GM19328 (cell line): ENCODE data around the gene MSI1.

Source experiments
- ATAC-seq: cut with Tn5 transposase; IDR thresholded peaks from one replicate; pipeline ENCODE4 v1.9.1; 2021; ENCODE audit warnings: mild to moderate bottlenecking, moderate library complexity; ENCODE audit not compliant: unreplicated experiment

Gene MSI1

DNA sequence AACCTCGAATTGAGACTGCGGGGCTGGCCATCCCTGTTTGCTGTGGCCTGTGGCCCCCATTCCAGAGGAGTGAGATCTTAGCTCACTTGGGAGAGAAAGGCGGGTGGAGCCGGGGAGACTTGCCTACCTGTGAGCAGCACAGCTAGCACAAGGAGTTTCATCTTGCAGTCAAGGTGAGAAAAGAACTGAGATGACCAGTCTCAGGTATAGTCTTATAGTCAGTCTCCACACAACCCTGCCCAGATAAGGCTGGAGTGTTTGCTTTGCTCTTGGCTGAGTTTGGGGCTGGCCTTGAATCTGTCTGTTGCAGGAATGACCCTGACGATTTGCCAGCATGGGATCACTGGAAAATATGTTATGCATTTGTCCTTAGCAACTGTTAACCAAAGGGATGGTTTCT is 41.4 kb downstream of the MSI1 start, which contains the start of gene PLA2G1B:
Gene PLA2G1B (minus strand): TSS at position 187 of the 400 bp plus-strand sequence. CDS start 26 bp downstream, at position 161.
- no peak for ATAC-seq

DNA sequence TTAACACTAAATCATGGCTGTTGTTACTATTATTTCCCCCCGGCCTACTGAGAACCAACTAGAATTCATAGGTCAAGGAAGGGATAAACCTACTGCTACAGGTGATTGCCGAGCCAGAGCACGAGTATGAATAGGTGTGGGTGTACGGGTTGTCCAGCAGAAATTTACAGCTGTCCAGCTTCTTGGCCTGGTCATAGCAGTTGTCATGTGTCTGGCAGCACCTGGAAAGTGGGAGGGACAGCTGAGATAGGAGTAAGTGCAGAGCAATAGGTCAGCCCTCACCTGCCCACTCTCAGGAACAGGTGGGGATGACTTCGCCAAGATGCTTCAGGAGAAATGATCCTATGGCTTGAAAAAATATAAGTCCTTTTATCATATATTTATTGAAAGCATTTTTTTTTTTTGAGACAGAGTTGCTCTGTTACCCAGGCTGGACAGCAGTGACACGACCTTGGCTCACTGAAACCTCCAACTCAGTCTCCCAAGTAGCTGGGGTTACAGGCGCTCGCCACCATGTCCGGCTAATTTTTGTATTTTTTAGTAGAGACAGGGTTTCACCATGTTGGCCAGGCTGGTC is 44.0 kb downstream of the MSI1 start:
- ATAC-seq: no peak

DNA sequence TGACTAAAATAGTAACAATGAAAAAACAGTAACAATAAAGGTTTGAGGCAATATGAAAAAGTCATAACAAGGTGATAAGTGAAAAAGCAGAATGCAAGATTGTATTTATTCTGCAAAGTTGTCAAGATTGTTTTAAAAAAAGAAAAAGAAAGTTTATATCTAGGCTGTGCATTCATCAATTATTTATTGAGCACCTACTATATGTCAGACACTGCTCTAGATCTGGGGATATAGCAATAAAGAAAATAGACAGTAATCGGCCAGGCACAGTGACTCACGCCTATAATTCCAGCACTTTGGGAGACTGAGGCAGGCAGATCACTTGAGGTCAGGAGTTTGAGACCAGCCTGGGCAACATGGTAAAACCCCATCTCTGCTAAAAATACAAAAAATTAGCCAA is 45.2 kb downstream of the MSI1 start:
- no peak for ATAC-seq

DNA sequence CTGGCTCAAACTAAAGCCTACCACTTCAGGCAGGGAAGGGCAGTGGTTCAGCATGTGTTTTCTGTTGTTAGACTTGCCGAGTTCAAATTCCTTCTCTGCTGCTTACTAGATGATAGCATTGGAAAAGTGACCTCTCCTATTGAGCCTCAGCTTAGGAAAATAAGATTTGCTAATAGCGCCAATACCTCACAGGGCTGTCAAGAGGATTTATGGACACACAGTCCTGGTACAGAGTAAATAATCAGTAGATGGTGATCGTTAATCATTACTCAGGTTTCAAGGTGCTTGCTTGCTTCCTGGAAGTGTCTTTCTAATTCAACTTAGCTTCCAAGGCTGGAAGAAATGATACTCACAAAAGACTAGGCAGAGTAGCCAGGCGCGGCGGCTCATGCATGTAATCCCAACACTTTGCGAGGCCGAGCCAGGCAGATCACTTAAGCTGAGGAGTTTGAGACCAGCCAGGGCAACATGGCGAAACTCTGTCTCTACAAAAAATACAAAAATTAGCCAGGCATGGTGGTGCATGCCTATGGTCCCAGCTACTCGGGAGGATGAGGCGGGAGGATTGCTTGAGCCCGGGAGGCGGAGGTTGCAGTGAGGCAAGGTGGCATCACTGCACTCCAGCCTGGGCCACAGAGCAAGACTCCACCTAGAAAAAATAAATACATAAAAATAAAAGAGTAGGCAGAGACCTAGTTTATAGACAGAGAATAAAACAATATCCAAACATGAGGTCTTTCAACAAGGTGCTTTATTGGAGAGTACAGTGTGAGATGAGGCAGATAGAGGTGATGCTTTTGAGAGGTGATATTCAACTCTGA is 47.4 kb downstream of the MSI1 start:
- ATAC-seq: no peak

DNA sequence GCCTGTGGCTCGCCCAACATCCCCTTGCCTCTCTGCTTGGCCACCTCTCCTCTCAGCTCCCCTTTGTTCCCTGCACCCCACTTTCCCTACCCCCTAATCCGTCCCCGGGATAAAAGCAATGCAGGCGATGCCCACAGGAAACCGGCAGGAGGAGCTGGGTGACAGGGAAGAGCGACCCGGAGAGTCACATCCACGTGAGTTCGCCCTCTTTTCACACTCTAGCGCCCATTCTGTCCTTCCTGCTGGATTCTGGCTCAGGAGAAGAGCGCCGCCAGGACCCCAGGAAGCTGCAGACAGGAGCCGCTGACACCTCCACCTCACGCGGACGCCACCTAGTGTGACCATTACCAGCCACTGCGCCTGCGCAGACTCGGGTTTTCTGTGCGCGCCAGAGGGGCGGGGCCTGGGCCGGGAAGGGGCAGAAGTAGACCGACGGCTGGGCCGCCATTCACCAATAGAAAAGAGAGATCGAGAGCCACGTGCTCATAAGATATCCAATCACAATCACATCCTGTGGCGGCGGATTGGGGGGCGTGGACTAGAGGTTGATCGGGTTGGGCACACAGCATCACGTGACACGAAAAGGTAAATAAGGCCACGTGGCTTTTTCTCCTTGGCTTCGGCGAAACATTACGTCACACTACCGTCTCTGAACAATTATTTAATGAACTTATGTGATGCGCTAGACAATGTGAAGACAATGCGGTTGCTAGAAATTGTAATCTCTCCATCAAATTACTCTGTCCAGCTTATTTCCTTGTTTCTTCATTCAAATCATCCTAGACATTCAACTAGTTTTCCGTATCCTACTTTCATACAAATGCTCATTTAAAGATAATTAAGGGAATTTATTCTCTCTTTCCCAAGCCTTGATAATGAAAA is 51.5 kb downstream of the MSI1 start:
- peak; percentile 100 for ATAC-seq

DNA sequence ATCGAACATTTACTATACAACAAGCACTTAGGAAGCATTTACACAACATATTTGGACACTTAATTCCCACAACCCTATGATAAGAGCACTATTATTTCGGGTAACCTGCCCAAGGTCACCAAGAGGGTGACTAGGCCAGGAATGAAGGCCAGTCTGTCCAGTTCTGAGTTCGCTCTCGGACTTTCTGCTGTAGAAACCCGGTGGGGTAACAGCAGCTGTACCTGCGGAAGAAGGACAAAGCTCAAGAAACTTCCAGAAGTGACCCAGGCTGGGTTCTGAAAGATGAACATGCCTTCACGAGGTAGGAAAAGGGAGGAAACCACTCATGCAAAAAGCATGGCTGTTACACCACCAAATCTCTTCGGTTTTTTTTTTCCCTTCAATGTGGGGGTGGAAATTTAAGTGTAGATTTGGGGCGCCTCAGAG is 52.2 kb downstream of the MSI1 start:
- ATAC-seq: no peak

DNA sequence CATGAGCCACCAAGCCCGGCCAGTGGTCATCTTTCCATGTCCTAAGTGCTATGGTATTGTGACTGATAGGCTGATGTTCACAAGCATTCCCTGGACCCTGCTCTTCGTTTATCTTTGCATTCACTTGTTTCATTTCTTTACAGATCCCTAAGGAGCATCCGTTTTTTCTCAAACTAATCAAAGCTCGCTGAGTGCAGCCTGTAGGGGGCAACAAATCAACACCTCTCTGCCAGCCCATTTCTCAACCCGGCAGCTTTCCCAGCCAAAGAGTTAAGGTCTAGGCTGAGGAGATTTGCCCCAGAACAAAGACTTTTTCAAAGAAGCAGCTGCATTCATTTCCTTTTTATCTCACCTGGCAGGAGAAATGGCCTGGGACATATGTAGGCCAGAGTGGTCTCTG is 54.7 kb downstream of the MSI1 start:
- ATAC-seq: no peak

DNA sequence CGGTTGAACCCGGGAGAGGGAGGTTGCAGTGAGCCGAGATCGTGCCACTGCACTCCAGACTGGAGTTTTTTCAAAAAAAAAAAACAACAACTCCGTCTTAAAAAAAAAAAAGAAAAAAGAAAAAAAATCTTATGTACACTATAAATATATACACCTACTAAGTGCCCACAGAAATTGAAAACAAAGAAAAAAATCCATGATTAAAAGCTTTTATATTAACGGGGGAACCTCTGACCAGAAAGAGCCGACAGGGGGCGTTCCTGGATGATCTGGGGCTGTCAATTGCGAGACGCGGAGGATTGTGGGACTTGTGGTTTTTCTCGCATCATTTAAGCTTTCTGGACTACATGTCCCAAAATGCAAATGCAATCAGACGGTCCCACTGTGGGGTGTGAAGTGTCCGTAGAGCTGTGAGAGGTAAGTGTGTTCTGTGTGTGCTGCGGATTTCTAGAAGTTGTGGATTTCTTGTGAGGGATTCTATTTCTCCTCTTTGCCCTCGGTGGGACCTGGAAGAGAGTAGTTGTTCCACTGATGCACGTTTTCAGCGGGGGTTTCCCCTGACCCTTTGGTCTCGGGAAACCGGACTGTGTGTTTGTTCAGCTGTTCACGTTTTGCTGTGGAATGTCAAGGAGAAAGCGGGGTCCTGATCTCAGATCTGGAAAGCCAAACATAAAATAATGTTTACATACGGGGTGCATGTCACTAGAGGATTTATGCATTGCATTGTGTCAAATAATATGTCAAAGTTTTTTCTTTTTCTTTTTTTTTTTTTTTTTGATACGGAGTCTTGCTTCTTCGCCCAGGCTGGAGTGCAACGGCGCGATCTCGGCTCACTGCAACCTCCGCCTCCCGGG is 66.8 kb downstream of the MSI1 start, which contains the start of gene SIRT4:
Gene SIRT4 (plus strand): TSS at position 360 of the 854 bp plus-strand sequence. CDS start 1,241 bp downstream, outside the sequence.
- ATAC-seq: peak; percentile 97

DNA sequence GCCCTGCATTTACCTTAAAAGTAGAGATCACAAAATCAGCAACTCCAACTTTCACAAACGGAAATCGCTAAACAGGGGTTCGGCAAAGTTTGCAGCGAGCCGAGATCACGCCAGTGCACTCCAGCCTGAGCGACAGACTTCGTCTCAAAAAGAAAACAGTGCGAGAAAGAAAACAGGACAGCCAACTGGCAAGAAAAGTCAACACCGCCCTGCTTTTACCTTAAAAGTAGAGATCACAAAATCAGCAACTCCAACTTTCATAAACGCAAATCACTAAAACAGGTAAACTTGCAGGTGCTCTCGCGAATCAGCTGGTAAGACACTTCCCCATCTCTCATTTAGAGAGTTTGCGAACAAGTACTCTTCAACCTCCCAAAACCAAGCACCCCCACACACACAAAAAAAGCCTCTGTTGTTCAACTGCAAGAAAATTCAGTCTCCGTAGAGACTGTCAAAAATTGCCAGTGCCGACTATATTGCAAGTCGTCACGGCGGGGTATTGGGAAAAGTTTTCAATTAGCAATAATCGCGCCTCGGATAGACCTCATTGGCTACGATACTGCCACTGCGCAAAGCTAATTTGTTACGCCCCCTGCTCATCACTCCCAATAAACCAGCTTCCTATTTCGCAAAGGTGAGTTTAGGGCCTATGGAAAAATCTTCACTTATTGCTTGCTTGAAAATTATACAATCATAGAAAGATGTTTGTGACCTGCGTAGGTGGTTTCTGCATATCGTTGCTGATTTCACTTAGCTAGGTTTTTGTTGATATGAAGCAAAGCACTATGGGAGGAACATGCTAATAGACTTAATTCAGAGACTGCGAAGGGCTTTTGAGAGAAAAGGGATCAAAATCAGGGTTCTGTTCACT is 76.1 kb downstream of the MSI1 start, which contains the start of gene RNU4-1:
Gene RNU4-1 (minus strand): TSS at position 577 of the 871 bp plus-strand sequence.
- ATAC-seq: peak; percentile 37

DNA sequence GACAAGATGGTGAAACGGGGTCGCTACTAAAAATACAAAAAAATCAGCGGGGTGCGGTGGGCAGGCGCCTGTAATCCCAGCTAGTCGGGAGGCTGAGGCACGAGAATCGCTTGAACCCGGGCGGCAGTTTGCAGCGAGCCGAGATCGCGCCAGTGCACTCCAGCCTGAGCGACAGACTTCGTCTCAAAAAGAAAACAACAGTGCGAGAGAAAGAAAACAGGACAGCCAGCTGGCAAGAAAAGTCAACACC is 76.6 kb downstream of the MSI1 start:
- ATAC-seq: peak; percentile 5
